A549 treated with GW870086 at 1 μM for 4 hours (cell line): ENCODE results near the gene RPS27L. TPM values are rescaled to one million over a fixed set of nuclear protein-coding genes. Genes with fewer than 3 reads are reported as not detected.

ENCODE experiments used
- total RNA-seq: library from RNA; stranded (reverse); fragments of 200-300 nt; extraction: Qiagen RNA extraction; gene quantifications from 5 replicates; pipeline ENCODE4 v1.2.3, GENCODE V29; 2022; ENCODE audit warnings: low read depth

The RPS27L gene
- total RNA-seq: 363 to 430 TPM (median 408 TPM) in 5 replicates

GRCh38 chr15:63157118-63157843, at the start of gene RPS27L:
Gene RPS27L (minus strand): TSS chr15:63157477. CDS start chr15:63157405, 72 bp downstream.

DNA sequence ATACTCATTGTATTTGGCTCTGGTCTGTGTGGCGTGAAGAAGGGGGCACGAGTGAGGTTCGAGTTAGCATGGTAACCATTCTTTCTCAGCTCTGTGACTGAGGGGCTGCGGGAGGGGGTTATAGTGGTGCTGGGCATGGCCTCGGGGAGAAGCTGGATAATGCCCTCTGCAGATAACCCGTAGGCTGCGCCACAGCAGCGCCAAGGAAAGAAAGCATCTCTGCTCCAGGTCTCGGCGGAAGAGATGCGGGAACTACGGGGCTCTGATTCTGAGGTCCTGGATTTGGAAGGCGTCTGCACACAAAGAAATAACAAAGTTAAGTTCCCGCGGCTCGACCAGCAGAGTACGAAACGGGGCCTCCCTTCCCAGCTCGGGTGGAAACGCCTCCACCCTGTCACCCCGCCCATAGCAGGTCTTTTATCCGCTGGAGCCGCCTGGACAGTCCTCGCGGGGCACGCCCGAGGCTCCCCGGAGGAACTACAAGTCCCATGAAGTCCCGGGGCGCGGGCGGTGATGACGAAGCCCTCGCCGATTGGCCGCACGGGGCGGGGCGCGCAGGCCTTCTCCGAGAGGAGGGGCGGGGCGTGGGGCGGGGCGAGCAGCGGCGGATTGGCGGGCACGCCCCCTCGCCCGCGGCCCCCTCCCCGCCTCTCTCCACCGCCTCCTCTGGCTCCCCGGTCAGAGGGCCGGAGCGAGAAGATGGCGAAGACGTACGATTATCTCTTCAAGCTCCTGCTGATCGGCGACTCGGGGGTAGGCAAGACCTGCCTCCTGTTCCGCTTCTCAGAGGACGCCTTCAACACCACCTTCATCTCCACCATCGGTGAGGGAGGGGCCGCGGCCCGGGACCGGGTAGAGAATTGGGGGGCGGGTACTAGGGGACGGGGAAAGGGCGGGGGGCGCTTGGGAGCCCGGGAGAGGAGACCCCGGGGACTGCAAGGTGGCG, 31.9 kb upstream of the RPS27L start, which contains the start of gene RAB8B:
RAB8B (plus strand) TSS at position 681 of the 946 bp plus-strand sequence; CDS start at position 700, 19 bp downstream.

GRCh38 chr15:63121382-63122001, 35.8 kb downstream of the RPS27L start, which contains the start of gene LACTB:
Gene LACTB (plus strand): TSS chr15:63121861. CDS start chr15:63121872, 11 bp downstream.

Other genes starting within 250 kb of the RPS27L start
- 397 to 502 TPM (median 465 TPM) in 5 replicates for gene TPM1, start 114.7 kb downstream of the RPS27L start, total RNA-seq
- gene LACTB, start 35.6 kb downstream of the RPS27L start, total RNA-seq: 24.3 to 36.7 TPM (median 30.0 TPM) in 5 replicates
- gene RAB8B, start 32.1 kb upstream of the RPS27L start, total RNA-seq: 9.8 to 17.4 TPM (median 15.5 TPM) in 5 replicates
- gene APH1B, start 120.1 kb upstream of the RPS27L start, total RNA-seq: 18.6 to 26.4 TPM (median 21.6 TPM) in 5 replicates
- gene CA12, start 224.4 kb upstream of the RPS27L start, total RNA-seq: 187 to 225 TPM (median 211 TPM) in 5 replicates